GM12878 (cell line): ENCODE data around the gene MB.

Experiments
- ASH2L ChIP-seq: fragments of 300-600, 200-600 bp; sonication (generic); IDR thresholded peaks from 2 replicates; pipeline ENCODE4 v1.6.1; 2017; ENCODE audit warnings: low read depth, mild to moderate bottlenecking, borderline replicate concordance
- MEF2A ChIP-seq: IDR thresholded peaks from 2 replicates; pipeline ENCODE4 v1.6.1; 2011; ENCODE audit warnings: low read depth, mild to moderate bottlenecking, low read length, moderate library complexity; ENCODE audit not compliant: insufficient read depth
- POLR2A ChIP-seq: IDR thresholded peaks from 2 replicates; pipeline ENCODE4 v1.6.1; 2011; ENCODE audit warnings: low read depth, mild to moderate bottlenecking, low read length
- SIN3A ChIP-seq: IDR thresholded peaks from 2 replicates; pipeline ENCODE4 v1.6.1; 2012; ENCODE audit warnings: low read depth, low read length, improper control_type of control experiment
- TF ChIP-seq, protein P1 (sequence below), 3 experiments: IDR thresholded peaks in 2 of 3; conservative IDR thresholded peaks in 1 of 3; 2 replicates each; pipeline ENCODE4 v1.5.1; 2011; ENCODE audit warnings: low read depth in 3 of 3, low read length in 3 of 3, mild to moderate bottlenecking in 3 of 3, control low read depth in 2 of 3, moderate library complexity in 2 of 3, inconsistent platforms in 1 of 3, mixed read lengths in 1 of 3; ENCODE audit not compliant: control insufficient read depth in 2 of 3, insufficient read depth in 1 of 3; ENCODE audit errors: extremely low read depth in 1 of 3
- TF ChIP-seq, protein P2 (sequence below): IDR thresholded peaks from 2 replicates; pipeline ENCODE4 v1.6.1; 2012; ENCODE audit warnings: mild to moderate bottlenecking, low read depth, low read length
- TF ChIP-seq, protein P3 (sequence below): fragments of 150-350 bp; IDR thresholded peaks from 2 replicates; pipeline ENCODE4 v1.6.1; 2016; ENCODE audit warnings: low read depth, low read length

DNA sequence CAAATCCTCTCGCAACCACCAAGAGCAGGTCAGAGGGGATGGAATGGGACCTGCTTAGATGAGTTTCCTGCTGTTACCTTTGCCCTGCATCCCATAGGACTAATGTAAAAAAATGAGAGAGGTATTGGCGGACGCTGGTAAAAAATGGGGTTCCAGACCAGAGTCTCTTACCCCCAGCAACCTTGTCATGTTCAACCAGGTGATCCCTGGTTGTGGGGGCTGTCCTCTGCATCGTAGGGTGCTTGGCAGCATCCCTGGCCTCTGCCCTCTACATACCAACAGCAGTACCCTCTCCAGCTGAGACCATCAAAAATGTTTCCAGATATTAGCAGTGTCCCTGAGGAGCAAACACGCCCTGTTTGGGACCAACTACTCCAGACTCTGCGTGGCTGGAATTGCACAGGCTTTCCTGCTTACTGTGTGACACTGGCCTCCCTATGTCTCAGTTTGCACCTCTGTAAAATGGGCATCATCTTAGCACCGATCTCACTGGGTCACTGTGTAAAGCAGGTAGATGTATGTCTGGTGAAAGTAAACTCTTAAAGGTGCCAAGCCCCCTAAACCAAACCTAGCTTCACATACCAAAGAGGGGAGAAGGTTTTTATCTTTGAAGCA, 32.6 kb upstream of the MB start:
- TF ChIP-seq, protein P1, sequence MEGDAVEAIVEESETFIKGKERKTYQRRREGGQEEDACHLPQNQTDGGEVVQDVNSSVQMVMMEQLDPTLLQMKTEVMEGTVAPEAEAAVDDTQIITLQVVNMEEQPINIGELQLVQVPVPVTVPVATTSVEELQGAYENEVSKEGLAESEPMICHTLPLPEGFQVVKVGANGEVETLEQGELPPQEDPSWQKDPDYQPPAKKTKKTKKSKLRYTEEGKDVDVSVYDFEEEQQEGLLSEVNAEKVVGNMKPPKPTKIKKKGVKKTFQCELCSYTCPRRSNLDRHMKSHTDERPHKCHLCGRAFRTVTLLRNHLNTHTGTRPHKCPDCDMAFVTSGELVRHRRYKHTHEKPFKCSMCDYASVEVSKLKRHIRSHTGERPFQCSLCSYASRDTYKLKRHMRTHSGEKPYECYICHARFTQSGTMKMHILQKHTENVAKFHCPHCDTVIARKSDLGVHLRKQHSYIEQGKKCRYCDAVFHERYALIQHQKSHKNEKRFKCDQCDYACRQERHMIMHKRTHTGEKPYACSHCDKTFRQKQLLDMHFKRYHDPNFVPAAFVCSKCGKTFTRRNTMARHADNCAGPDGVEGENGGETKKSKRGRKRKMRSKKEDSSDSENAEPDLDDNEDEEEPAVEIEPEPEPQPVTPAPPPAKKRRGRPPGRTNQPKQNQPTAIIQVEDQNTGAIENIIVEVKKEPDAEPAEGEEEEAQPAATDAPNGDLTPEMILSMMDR (IDR thresholded peaks at IDR 0.05 in 2 of 3, conservative IDR thresholded peaks at IDR 0.05 in 1 of 3; ENCODE audit: control insufficient read depth in 2 of 3, extremely low read depth in 1 of 3, insufficient read depth in 1 of 3, low read depth in 3 of 3, low read length in 3 of 3) = no peak
- TF ChIP-seq, protein P2, sequence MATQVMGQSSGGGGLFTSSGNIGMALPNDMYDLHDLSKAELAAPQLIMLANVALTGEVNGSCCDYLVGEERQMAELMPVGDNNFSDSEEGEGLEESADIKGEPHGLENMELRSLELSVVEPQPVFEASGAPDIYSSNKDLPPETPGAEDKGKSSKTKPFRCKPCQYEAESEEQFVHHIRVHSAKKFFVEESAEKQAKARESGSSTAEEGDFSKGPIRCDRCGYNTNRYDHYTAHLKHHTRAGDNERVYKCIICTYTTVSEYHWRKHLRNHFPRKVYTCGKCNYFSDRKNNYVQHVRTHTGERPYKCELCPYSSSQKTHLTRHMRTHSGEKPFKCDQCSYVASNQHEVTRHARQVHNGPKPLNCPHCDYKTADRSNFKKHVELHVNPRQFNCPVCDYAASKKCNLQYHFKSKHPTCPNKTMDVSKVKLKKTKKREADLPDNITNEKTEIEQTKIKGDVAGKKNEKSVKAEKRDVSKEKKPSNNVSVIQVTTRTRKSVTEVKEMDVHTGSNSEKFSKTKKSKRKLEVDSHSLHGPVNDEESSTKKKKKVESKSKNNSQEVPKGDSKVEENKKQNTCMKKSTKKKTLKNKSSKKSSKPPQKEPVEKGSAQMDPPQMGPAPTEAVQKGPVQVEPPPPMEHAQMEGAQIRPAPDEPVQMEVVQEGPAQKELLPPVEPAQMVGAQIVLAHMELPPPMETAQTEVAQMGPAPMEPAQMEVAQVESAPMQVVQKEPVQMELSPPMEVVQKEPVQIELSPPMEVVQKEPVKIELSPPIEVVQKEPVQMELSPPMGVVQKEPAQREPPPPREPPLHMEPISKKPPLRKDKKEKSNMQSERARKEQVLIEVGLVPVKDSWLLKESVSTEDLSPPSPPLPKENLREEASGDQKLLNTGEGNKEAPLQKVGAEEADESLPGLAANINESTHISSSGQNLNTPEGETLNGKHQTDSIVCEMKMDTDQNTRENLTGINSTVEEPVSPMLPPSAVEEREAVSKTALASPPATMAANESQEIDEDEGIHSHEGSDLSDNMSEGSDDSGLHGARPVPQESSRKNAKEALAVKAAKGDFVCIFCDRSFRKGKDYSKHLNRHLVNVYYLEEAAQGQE = no peak
- TF ChIP-seq ASH2L = no peak
- no peak for TF ChIP-seq MEF2A
- TF ChIP-seq, protein P3, sequence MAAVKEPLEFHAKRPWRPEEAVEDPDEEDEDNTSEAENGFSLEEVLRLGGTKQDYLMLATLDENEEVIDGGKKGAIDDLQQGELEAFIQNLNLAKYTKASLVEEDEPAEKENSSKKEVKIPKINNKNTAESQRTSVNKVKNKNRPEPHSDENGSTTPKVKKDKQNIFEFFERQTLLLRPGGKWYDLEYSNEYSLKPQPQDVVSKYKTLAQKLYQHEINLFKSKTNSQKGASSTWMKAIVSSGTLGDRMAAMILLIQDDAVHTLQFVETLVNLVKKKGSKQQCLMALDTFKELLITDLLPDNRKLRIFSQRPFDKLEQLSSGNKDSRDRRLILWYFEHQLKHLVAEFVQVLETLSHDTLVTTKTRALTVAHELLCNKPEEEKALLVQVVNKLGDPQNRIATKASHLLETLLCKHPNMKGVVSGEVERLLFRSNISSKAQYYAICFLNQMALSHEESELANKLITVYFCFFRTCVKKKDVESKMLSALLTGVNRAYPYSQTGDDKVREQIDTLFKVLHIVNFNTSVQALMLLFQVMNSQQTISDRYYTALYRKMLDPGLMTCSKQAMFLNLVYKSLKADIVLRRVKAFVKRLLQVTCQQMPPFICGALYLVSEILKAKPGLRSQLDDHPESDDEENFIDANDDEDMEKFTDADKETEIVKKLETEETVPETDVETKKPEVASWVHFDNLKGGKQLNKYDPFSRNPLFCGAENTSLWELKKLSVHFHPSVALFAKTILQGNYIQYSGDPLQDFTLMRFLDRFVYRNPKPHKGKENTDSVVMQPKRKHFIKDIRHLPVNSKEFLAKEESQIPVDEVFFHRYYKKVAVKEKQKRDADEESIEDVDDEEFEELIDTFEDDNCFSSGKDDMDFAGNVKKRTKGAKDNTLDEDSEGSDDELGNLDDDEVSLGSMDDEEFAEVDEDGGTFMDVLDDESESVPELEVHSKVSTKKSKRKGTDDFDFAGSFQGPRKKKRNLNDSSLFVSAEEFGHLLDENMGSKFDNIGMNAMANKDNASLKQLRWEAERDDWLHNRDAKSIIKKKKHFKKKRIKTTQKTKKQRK = no peak
- TF ChIP-seq POLR2A = no peak
- no peak for TF ChIP-seq SIN3A
